D721Med (cell line): ENCODE results near the gene AGPAT3.

Experiments used
- DNase-seq: peaks from one replicate; pipeline ENCODE4 v3.0.0; 2011; ENCODE audit warnings: low spot score; ENCODE audit not compliant: insufficient read length
- FAIRE-seq: peaks from 2 replicates; lab custom pipeline; 2011; peaks lifted over from hg19 to GRCh38; lab: Jason Lieb, UNC
- CTCF ChIP-seq: IDR thresholded peaks from 2 replicates; pipeline ENCODE4 v1.5.1; 2012; ENCODE audit warnings: mild to moderate bottlenecking, control low read depth; ENCODE audit not compliant: insufficient read depth; ENCODE audit errors: missing control alignments

The AGPAT3 gene

GRCh38 chr21:43939443-43940328, 74.7 kb downstream of the AGPAT3 start:
- FAIRE-seq (no peak), DNase-seq (peak; percentile 63)
- TF ChIP-seq CTCF: no peak

- no peak for DNase-seq
- no peak for TF ChIP-seq CTCF
- FAIRE-seq: no peak
Measured at GRCh38 chr21:43940329-43941050, 75.5 kb downstream of the AGPAT3 start.

- no peak for FAIRE-seq
Measured at GRCh38 chr21:43942201-43942600, 77.2 kb downstream of the AGPAT3 start.

GRCh38 chr21:43942621-43943020, 77.6 kb downstream of the AGPAT3 start:
- FAIRE-seq: no peak
- TF ChIP-seq CTCF: no peak
- no peak for DNase-seq

More at GRCh38 chr21:43942201-43942600, 77.2 kb downstream of the AGPAT3 start:
- TF ChIP-seq CTCF: no peak
- no peak for DNase-seq

GRCh38 chr21:43943512-43944077, 78.6 kb downstream of the AGPAT3 start:
- FAIRE-seq (no peak), DNase-seq (no peak)
- no peak for TF ChIP-seq CTCF

- TF ChIP-seq CTCF: no peak
- DNase-seq: no peak
Measured at GRCh38 chr21:43944078-43944633, 79.1 kb downstream of the AGPAT3 start.

More at GRCh38 chr21:43944078-43944633, 79.1 kb downstream of the AGPAT3 start:
- no peak for FAIRE-seq
